ENCODE measurements around the gene TMEM229B.

GRCh38 chr14:67423424-67423823 lies 65.1 kb downstream of the TMEM229B start:
- TF ChIP-seq CTCF (conservative IDR thresholded peaks at IDR 0.05; ENCODE audit: low read length) (no peak), EZH2phosphoT487 (IDR thresholded peaks at IDR 0.05; ENCODE audit: borderline replicate concordance) (no peak)

All from Loucy (cell line).